ENCODE measurements around the gene CFTR.
"Not testable (repeated sequence)": the region's sequence is repeated elsewhere in the genome, so short reads cannot be mapped to it uniquely, and the experiment has no call there.

Gene CFTR

DNA sequence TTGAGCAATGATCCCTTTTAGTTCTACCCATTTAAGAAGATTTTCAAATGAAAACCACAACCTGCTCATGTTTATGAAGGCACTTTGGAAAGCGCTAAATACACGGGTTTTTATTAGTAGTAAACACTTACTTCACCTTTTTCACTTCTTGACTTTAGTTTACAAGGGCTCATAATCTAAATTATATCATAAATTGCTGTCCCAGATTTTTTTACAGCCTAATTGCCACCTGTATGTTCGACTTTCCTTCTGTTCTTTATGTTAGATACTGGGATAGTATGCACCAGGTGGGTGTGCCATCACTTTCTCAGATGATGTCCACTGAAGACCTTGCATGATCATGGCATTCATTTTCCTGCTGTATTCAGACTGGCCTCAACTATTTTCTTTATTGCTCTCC, 22.5 kb downstream of the CFTR start:
- no peak for DNase-seq

DNA sequence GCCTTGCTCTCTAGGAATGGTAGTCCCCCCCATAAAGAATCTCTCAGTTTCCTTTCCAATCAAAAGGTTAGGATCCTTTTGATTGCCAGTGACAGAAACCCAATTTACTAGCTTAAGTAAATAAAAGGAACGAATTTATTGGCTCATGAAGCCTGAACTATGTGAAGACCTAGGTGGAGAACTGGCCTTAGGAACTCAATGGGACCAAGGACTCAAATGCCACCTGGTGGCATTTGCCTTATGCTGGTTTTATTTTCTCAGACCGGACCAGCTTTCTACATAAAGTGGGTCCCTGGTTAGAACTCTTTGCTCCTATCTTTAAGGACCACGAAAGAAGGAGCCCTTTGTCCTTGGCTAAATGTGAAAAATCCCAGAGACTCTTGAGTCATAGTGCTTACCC, 25.4 kb downstream of the CFTR start:
- DNase-seq: no peak

DNA sequence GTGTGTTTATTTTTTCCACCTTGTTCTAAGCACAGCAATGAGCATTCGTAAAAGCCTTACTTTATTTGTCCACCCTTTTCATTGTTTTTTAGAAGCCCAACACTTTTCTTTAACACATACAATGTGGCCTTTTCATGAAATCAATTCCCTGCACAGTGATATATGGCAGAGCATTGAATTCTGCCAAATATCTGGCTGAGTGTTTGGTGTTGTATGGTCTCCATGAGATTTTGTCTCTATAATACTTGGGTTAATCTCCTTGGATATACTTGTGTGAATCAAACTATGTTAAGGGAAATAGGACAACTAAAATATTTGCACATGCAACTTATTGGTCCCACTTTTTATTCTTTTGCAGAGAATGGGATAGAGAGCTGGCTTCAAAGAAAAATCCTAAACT, 28.9 kb downstream of the CFTR start:
- DNase-seq: no peak

DNA sequence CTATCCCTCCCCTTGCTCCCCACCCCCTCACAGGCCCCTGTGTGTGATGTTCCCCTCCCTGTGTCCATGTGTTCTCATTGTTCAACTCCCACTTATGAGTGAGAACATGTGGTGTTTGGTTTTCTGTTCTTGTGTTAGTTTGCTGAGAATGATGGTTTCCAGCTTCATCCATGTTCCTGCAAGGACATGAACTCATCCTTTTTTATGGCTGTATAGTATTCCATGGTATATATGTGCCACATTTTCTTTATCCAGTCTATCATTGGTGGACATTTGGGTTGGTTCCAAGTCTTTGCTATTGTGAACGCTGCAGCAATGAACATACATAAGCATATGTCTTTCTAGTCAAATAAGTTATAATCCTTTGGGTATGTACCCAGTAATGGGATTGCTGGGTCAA, 37.4 kb downstream of the CFTR start:
- not testable (repeated sequence) for DNase-seq

DNA sequence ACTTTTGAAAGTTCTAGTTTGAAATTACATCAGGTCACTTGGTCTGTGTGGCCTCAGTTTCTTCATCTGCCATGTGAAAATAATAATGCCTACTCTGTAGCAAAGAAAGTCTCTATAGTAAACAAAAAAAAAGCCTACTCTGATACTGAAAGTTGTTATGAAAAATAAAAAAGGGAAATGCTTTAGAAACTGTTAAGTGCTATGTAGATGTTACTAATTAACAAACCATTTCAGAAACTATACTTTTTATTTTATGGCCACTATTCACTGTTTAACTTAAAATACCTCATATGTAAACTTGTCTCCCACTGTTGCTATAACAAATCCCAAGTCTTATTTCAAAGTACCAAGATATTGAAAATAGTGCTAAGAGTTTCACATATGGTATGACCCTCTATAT, 50.6 kb downstream of the CFTR start:
- no peak for DNase-seq

DNA sequence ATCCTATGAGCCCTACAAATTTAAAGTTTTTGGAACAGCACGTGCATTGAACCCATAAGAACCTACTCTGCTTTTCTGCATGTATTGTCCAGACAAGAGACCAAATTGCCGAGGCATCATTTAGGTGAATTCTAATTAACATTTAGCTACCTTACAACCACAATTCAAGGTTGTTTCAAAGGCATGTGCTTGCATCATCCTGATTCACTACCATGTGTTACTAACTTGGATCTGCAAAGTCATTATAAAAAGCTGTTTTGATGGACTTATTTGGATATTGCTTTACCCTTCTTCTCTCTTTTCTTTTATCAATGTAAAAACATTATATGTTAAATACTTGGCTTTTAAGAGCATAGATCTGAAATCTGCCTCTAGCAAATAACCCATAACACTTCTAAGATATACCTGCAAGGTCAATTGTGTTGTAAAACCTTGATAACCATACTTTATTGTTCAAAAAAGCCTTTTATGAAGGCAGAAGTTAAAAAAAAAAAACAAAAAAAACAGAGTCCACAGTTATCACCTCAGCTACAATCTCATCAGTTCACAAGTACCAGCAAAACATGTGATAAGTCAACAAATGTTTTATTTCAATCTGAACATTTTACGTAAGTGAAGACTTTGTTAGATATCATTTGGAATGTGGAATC, 51.9 kb downstream of the CFTR start:
- no peak for DNase-seq

DNA sequence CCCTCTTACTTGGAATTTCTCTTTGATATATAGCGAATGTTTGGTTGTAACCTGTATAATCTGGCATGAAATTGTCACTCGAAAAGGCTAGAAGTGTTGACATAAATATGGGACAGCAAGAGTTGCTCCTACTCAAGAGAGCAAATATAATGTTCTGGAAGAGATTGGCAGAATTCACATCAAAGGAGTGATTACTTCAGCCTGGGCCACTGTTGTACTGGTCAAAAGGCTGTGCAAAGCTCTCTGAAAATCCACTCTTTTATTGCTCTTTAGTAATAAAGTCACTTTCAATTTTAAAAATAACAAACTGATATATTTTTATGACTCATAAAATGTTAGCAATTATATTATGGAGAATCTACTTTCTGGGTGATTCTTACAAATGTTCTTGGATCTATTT, 58.2 kb downstream of the CFTR start:
- no peak for DNase-seq

DNA sequence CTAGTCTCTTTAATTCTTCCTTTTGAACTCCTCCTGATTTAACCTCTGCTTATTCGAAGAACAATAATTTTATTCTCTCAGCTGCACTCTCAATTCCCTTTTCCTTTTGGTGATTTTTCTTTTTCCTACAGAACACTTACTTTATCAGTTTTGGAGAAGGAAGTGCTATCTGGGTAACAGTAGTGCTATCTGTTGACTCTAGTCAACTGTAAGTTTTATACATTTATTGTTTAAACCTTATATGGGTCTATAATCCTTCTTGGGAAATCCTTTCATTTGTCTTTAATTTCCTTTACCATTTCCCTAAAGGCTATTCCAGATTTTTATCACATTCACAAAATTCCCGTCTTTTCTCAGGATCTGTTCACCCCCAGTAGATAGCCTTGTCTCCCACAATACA, 64.2 kb downstream of the CFTR start:
- DNase-seq: no peak

DNA sequence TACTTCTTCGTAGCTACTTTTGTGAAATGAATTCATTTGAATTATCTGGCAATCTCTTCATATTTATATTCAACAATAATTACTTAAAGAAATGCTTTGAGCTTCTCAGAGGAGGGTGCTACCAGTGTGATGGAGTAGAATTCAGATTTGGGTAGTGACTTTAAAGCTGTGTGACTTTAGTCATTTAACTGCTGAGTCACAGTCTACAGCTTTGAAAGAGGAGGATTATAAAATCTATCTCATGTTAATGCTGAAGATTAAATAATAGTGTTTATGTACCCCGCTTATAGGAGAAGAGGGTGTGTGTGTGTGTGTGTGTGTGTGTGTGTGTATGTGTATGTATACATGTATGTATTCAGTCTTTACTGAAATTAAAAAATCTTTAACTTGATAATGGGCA, 68.2 kb downstream of the CFTR start:
- DNase-seq: no peak

DNA sequence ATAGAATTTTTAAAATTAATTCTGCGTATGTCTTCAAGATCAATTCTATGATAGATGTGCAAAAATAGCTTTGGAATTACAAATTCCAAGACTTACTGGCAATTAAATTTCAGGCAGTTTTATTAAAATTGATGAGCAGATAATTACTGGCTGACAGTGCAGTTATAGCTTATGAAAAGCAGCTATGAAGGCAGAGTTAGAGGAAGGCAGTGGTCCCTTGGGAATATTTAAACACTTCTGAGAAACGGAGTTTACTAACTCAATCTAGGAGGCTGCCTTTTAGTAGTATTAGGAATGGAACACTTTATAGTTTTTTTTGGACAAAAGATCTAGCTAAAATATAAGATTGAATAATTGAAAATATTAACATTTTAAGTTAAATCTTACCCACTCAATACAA, 70.8 kb downstream of the CFTR start:
- no peak for DNase-seq

DNA sequence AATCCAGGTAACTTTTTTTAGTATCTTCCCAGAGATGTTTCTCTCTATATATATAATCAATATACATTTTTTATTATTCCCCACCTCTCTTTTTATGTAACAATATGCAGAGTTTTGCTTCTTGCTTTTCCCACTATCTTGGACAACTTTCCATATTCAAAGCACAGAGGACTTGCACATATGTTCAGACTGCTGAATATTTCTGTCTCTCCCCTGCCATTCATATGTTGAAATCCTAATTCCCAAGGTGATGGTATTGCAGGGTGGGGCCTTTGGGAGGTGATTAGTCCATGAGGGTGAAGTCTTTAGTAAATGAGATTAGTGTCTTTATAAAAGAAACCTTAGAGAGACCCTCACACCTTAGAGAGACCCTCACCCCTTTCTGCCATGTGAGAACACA, 72.8 kb downstream of the CFTR start:
- DNase-seq: no peak

DNA sequence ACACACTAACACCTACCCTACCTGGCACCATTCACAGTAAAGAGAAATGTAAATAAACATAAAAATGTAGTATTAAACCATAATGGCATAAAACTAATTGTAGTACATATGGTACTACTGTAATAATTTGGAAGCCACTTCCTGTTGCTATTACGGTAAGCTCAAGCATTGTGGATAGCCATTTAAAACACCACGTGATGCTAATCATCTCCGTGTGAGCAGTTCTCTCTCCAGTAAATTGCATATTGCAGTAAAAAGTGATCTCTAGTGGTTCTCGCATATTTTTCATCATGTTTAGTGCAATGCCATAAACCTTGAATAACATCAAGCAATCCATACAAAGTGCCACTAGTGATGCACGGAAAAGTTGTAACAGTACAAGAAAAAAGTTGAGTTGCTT, 75.4 kb downstream of the CFTR start:
- DNase-seq: no peak

DNA sequence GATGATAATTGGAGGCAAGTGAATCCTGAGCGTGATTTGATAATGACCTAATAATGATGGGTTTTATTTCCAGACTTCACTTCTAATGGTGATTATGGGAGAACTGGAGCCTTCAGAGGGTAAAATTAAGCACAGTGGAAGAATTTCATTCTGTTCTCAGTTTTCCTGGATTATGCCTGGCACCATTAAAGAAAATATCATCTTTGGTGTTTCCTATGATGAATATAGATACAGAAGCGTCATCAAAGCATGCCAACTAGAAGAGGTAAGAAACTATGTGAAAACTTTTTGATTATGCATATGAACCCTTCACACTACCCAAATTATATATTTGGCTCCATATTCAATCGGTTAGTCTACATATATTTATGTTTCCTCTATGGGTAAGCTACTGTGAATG, 79.6 kb downstream of the CFTR start:
- no peak for DNase-seq

DNA sequence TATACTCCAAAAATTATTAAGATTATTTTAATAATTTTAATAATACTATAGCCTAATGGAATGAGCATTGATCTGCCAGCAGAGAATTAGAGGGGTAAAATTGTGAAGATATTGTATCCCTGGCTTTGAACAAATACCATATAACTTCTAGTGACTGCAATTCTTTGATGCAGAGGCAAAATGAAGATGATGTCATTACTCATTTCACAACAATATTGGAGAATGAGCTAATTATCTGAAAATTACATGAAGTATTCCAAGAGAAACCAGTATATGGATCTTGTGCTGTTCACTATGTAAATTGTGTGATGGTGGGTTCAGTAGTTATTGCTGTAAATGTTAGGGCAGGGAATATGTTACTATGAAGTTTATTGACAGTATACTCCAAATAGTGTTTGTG, 80.2 kb downstream of the CFTR start:
- DNase-seq: no peak

DNA sequence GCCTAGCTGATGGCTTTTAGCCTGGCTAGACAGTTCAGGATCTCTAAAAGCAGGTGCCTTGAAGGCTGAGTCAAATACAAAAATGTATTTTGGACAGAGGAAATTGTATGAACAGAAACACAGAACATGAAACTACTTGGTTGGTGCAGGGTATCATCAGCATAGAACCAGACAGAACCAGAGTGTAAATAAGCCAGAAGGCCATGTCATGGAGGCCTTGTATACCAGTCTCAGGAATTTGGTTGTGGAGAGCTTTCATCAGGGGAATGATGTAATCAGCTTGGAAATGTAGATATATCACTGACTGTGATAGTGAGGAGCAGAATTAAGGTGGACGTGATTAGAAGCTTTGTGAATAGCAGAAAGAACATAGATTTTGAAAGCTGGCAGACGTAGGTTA, 82.9 kb downstream of the CFTR start:
- DNase-seq: no peak

DNA sequence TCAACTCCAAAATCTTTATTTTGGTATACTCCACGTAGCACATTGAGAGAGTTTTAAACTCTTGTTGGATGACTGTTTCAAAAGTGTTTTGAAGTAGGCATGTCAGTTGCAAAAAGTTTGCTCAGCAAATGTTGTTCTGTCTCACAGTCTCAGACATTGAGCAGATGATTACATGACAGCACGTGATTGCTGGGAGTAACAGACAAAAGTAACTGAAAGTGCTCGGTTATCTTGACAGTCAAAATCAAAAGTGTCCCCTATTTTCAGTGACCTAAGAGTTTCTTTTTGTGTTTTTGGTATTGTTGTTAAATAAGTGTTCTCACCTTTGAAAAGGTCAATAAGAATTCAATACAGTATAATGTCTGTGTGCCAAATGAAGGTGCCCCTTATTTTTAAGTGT, 84.3 kb downstream of the CFTR start:
- DNase-seq: no peak

DNA sequence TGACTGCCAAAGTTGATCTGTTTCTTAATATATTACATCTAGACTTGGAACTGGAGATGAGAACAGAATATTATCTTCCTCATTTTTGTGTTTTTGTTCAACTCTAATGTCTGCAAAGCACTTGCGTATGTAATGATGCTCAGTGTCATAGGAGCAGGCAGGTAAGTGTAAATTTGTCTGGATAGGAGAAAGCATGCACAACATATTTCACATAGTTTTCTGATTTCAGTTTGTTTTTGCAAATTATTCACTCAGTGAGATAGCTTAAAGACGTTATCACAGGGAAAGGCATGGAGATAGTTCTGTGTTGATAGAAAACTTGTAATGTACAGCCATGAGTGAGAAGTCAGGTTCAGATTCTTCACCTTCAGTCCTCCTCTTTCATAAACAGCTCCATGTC, 84.8 kb downstream of the CFTR start:
- DNase-seq: no peak

DNA sequence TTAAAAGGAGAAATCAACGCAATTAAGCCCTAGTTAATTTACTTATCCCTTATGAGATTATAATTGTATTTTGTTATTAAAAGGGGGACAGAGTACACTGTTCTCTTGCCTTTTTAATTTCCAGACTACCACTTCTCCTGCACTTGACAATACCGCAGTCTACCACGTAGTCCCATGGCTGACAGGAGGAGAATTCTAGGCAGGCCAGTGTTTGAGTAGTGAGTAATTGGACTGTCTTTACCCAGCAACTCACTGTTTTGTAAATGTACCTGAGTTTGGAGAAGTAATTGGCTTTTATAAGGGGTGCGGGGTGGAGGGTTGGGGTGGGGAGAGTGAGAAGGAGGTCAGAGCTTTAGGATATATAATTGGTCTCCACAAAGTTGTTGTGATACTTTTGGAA, 85.4 kb downstream of the CFTR start:
- no peak for DNase-seq

DNA sequence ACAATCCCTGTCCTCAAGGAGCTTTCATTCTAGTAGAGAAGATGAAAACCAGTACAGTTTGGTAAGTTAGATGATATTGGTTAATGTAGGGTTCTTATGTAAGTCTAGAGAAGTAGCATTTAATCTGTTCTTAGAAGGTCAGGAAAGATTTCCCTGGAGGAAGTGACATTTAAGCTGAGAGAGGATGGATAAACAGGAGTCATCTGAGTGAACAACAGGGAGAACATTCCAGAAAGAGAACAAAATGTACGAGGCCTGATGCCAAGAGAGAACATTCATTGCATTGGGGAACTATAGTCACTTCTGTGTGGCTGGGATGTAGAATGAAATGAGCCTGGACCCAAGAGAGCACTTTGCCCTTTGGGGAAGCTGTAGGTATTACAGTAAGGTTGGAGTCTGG, 88.0 kb downstream of the CFTR start:
- no peak for DNase-seq

DNA sequence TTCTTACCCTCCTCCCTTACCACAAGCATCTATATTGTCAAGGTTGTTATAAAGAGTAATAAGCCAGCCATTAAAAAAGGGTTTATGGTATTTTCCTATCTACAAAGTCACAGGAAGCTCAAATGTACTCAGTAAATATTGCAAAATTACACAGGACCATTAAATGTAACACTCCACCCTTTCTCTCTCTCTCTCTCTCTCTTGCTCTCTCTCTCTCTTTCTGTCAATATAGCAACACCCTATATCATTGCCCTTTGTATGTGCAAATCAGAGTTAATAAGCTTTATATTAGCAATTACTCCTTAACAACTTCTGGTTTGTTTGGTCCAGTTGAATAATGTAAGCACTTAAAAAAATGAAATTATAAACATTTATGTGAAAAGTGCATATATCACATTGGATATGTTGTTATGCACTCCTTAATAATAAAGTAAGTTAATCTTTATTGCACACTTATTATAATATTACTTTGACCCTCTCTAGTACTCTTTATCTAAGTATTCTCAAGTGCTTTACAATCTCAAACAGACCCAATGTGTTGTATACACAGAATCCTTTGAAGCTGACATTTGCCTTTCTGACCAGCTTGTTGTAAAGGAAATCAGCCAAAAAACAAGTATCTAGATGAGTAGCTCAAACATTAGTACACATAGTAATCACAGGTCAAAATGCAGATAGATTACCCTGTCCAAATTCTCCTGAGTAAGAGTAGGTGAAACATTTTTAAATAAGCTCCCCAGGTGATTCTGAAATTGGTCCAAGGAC, 93.2 kb downstream of the CFTR start:
- DNase-seq: no peak

DNA sequence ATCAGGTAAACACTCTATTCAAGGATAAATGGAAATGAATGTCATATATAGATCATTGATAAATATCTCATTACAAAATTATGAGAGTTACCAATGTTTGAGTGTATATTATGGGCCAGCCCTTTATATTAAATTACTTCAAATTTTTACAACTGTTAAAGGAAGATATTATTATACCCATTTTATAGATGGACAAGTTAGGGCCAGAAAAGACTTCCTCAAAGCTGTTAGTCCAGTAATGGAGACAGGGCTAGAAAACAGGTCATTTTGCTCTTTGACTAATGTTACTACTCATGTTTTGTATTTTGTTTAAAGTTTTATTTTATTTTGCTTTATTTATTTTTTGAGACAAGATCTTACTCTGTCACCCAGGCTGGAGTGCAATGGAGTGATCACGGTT, 101.6 kb downstream of the CFTR start:
- DNase-seq: no peak

DNA sequence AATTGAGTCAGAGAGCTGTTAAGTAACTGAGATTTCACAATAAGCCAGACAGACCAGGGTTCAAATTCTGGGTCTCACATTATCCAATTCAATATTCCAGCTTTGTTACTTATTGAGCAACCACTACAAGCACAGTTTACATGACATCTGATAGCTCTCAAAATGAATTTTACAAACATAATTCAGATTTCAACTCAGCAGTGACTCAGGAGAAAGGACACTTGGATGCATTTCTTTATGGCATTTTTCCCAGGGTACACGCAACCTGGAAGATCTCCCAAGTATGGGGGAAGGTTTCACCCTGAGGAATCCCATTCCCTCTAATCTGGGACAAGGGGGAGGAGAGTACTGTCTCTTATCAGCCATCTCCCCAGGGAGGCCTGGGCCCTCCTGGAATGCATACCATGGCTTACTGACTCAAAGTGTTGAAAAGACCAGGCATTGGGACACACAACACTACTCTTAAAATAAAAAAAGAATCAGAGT, 102.4 kb downstream of the CFTR start:
- DNase-seq: no peak

DNA sequence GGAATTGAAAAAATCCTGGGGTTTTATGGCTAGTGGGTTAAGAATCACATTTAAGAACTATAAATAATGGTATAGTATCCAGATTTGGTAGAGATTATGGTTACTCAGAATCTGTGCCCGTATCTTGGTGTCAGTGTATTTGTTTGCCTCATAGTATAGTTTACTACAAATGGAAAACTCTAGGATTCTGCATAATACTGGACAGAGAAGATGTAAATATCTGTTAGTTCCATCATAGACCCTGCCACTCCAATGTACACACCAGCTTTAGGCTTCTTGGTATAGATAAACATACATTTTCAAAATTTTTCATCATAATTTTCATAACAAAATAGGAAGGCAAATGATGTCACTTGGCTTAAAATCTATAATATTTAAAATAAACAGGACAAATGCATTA, 108.1 kb downstream of the CFTR start:
- DNase-seq: no peak

DNA sequence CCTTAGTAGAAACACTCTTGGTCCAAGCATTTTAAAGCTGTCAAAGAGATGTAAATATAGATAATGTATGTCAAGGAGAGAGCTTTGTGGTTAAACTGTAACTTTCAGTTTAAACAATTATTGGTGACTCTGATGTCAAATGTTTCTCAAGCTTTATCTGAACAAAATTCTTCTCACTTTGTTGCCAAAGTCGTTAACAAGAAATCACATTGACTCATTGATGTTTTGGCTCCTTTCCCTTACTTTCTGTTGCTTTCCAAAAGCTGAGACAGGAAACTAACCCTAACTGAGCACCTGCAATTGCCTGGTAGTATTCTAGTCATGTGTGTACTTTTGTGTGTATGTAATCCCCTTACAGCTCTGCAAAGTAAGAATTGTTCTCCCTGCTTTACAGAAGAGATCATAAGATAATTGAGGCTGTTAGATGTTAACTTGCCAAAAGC, 108.5 kb downstream of the CFTR start:
- no peak for DNase-seq

DNA sequence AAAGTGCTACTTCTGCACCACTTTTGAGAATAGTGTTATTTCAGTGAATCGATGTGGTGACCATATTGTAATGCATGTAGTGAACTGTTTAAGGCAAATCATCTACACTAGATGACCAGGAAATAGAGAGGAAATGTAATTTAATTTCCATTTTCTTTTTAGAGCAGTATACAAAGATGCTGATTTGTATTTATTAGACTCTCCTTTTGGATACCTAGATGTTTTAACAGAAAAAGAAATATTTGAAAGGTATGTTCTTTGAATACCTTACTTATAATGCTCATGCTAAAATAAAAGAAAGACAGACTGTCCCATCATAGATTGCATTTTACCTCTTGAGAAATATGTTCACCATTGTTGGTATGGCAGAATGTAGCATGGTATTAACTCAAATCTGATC, 110.4 kb downstream of the CFTR start:
- DNase-seq: no peak
